HepG2 (cell line): ENCODE measurements around the gene CEP128. TPM values are rescaled to one million over a fixed set of nuclear protein-coding genes. Genes with fewer than 3 reads are reported as not detected.
A peak's percentile ranks its signal among the peaks of the same experiment; 100 is the strongest.

ENCODE experiments used
- ATAC-seq: fragments of 200-7000 bp; cut with Tn5 transposase; 3 replicates; pipeline ENCODE4 v1.9.1; 2020; ENCODE audit warnings: mild to moderate bottlenecking, moderate library complexity
- BruUV-seq: library from RNA; stranded (reverse); fragments of 400-500 nt; replicated peaks from 2 replicates; lab custom pipeline; 2021; lab: Mats Ljungman, UMichigan
- CTCF ChIA-PET: fragments of 300-600 bp; formaldehyde crosslinking; extraction: SDS; loops from one replicate; lab custom pipeline; 2021; ENCODE audit warnings: low total read pairs, inconsistent platforms, low intra/inter-chr PET ratio; lab: Yijun Ruan, JAX
- POLR2A ChIA-PET: fragments of 350-600 bp; sonication (Branson Sonifier 250); formaldehyde crosslinking; loops from one replicate; lab custom pipeline; 2020; ENCODE audit warnings: antibody characterized with exemption, inconsistent platforms; lab: Yijun Ruan, JAX
- DNase-seq: peaks from one replicate; pipeline ENCODE4 v3.0.0-alpha.2; 2015; ENCODE audit warnings: low spot score
- FAIRE-seq: peaks from 3 replicates; lab custom pipeline; 2011; peaks lifted over from hg19 to GRCh38; lab: Jason Lieb, UNC
- H2AFZ ChIP-seq: one replicate; pipeline ENCODE4 v1.6.1; 2011; ENCODE audit warnings: low read length, inconsistent platforms
- H3K27ac ChIP-seq: fragments of 300-600 bp; 3 replicates; pipeline ENCODE4 v1.8.0; 2011; ENCODE audit warnings: mixed run types, mild to moderate bottlenecking, mixed read lengths, low read length, inconsistent platforms; ENCODE audit not compliant: insufficient read depth; ENCODE audit errors: extremely low read length
- H3K27me3 ChIP-seq, 2 experiments: fragments of 200-600 bp in 1 of 2; 2 replicates in 1 of 2; 3 replicates in 1 of 2; pipeline versions ENCODE4 v1.6.0 to v1.8.0; 2011; ENCODE audit warnings: low read length in 2 of 2, mild to moderate bottlenecking in 2 of 2, moderate library complexity in 2 of 2, inconsistent platforms in 1 of 2; ENCODE audit not compliant: insufficient read depth in 2 of 2, control insufficient read depth in 1 of 2
- H3K36me3 ChIP-seq, 2 experiments: fragments of 200-600 bp in 1 of 2; replicated peaks in 1 of 2; 2 replicates in 1 of 2; 3 replicates in 1 of 2; pipeline versions ENCODE4 v1.5.1 to v1.8.0; 2011; ENCODE audit warnings: low read length in 2 of 2, inconsistent platforms in 1 of 2; ENCODE audit not compliant: insufficient read depth in 2 of 2, control insufficient read depth in 1 of 2
- H3K4me1 ChIP-seq: 2 replicates; pipeline ENCODE4 v1.5.1; 2012; ENCODE audit warnings: low read length, inconsistent platforms; ENCODE audit not compliant: insufficient read depth
- H3K4me2 ChIP-seq: 2 replicates; pipeline ENCODE4 v1.6.0; 2011; ENCODE audit warnings: low read depth, low read length, inconsistent platforms
- H3K4me3 ChIP-seq, 3 experiments: fragments of 200-600 bp in 1 of 3; sonication (generic), shearing (Covaris generic) in 1 of 3; replicated peaks in 1 of 3; 2 replicates each; pipeline ENCODE4 v1.5.1; 2011 to 2016; ENCODE audit warnings: low read length in 3 of 3, inconsistent platforms in 2 of 3, low read depth in 2 of 3, mild to moderate bottlenecking in 2 of 3, control low read depth in 1 of 3, mixed read lengths in 1 of 3; ENCODE audit not compliant: insufficient read depth in 1 of 3
- H3K79me2 ChIP-seq: one replicate; pipeline ENCODE4 v1.6.1; 2011; ENCODE audit warnings: low read length, inconsistent platforms; ENCODE audit not compliant: insufficient read depth
- H3K9ac ChIP-seq: 2 replicates; pipeline ENCODE4 v1.6.0; 2011; ENCODE audit warnings: mild to moderate bottlenecking, low read depth, low read length, inconsistent platforms; ENCODE audit not compliant: insufficient read depth
- H3K9me3 ChIP-seq: 2 replicates; pipeline ENCODE4 v1.5.1; 2012; ENCODE audit warnings: mild to moderate bottlenecking, low read length
- H4K20me1 ChIP-seq: 2 replicates; pipeline ENCODE4 v1.6.0; 2011; ENCODE audit warnings: inconsistent platforms, mild to moderate bottlenecking, low read length, moderate library complexity; ENCODE audit not compliant: insufficient read depth
- FOXO1 ChIP-seq: sonication (generic); formaldehyde crosslinking; IDR thresholded peaks from 2 replicates; pipeline ENCODE4 v1.4.0; 2020; ENCODE audit warnings: missing genetic modification reagents
- GABPA ChIP-seq, 2 experiments: IDR thresholded peaks; 2 replicates each; pipeline ENCODE4 v1.6.1; 2011 to 2016; ENCODE audit warnings: low read depth in 2 of 2, low read length in 1 of 2, missing biosample characterization in 1 of 2, missing genetic modification characterization in 1 of 2
- HNF4A ChIP-seq: sonication (generic); formaldehyde crosslinking; IDR thresholded peaks from 2 replicates; pipeline ENCODE4 v1.4.0; 2020; ENCODE audit warnings: missing genetic modification reagents
- NR2C2 ChIP-seq: sonication (generic); formaldehyde crosslinking; IDR thresholded peaks from 2 replicates; pipeline ENCODE4 v1.4.0; 2020; ENCODE audit warnings: missing genetic modification reagents, mild to moderate bottlenecking, moderate library complexity, borderline replicate concordance
- PCBP2 ChIP-seq: fragments of 200-400 bp; formaldehyde crosslinking; optimal IDR thresholded peaks from 2 replicates; pipeline ENCODE3; 2018; ENCODE audit warnings: low read length, low read depth; ENCODE audit not compliant: poor library complexity, severe bottlenecking
- RORA ChIP-seq: sonication (generic); formaldehyde crosslinking; IDR thresholded peaks from 2 replicates; pipeline ENCODE4 v1.5.0; 2020; ENCODE audit warnings: mild to moderate bottlenecking, missing genetic modification reagents, moderate library complexity
- SIX1 ChIP-seq: sonication (generic); formaldehyde crosslinking; IDR thresholded peaks from 2 replicates; pipeline ENCODE4 v1.4.0; 2020; ENCODE audit warnings: missing genetic modification reagents, borderline replicate concordance
- TFAP4 ChIP-seq: sonication (generic); IDR thresholded peaks from 2 replicates; pipeline ENCODE4 v1.6.1; 2016; ENCODE audit warnings: low read depth, borderline replicate concordance
- ZNF251 ChIP-seq: sonication (generic); formaldehyde crosslinking; IDR thresholded peaks from 2 replicates; pipeline ENCODE4 v1.9.0; 2021; ENCODE audit warnings: mild to moderate bottlenecking, missing genetic modification reagents
- ZNF44 ChIP-seq: sonication (generic); formaldehyde crosslinking; IDR thresholded peaks from 2 replicates; pipeline ENCODE4 v1.5.1; 2020; ENCODE audit warnings: mild to moderate bottlenecking, missing genetic modification reagents
- ZNF563 ChIP-seq: sonication (generic); formaldehyde crosslinking; IDR thresholded peaks from 2 replicates; pipeline ENCODE4 v1.8.0; 2022; ENCODE audit warnings: mild to moderate bottlenecking, moderate library complexity, missing genetic modification reagents
- ZNF644 ChIP-seq: IDR thresholded peaks from 2 replicates; pipeline ENCODE4 v1.6.1; 2016; ENCODE audit warnings: low read depth
- ZNF883 ChIP-seq: sonication (generic); formaldehyde crosslinking; IDR thresholded peaks from 2 replicates; pipeline ENCODE4 v1.5.1; 2020; ENCODE audit warnings: mild to moderate bottlenecking, missing genetic modification reagents; ENCODE audit errors: not compliant biosample characterization
- WGBS: methylation state at CpG from one replicate; pipeline ENCODE4 v1.1.6; 2017; ENCODE audit warnings: low lambda C conversion rate; 5-methylcytosine and 5-hydroxymethylcytosine counted together
- in situ Hi-C: cut with HindIII; loops from 2 replicates; pipeline ENCODE4 v1.10.0; 2017; ENCODE audit warnings: low pct_unique_long_range_greater_than_20kb; ENCODE audit not compliant: extremely low pct_ligation_motif_present
- intact Hi-C: fragments of 100-400 bp; cut with micrococcal nuclease; formaldehyde crosslinking; loops from one replicate; pipeline ENCODE4 v1.10.0; 2022; ENCODE audit not compliant: unreplicated experiment
- polyA plus RNA-seq, 8 experiments: library from polyadenylated mRNA; depleted of rRNA in 3 of 8; stranded (reverse) in 7 of 8; unstranded in 1 of 8; fragments of >200 nt; fragmentation: Illumina TruSeq in 4 of 8; extraction: Trizol in 4 of 8; gene quantifications; 2 replicates each; pipeline versions ENCODE4 v1.2.1 to v1.2.3, GENCODE V29; 2011 to 2016; ENCODE audit warnings: low read depth in 4 of 8, missing spikeins in 1 of 8, mixed read lengths in 1 of 8; ENCODE audit not compliant: insufficient read depth in 1 of 8
- total RNA-seq, 5 experiments: library from RNA; depleted of rRNA; stranded (reverse); fragments of >200 nt; fragmentation: Illumina TruSeq; extraction: Trizol; gene quantifications; 2 replicates each; pipeline ENCODE4 v1.2.3, GENCODE V29; 2016; ENCODE audit warnings: low read depth in 1 of 5
- TF ChIP-seq, protein P1 (sequence below): IDR thresholded peaks from 2 replicates; pipeline ENCODE4 v1.6.1; 2016; ENCODE audit warnings: low read depth, borderline replicate concordance
- TF ChIP-seq, protein P2 (sequence below): sonication (generic); formaldehyde crosslinking; IDR thresholded peaks from 2 replicates; pipeline ENCODE4 v1.8.1; 2023; ENCODE audit warnings: missing genetic modification reagents, mild to moderate bottlenecking, borderline replicate concordance

CEP128 gene
- total and polyA plus RNA-seq, 2 of the 13 experiments (the other 11 are each of a cell fraction or from before 2014, with no cell fraction given), result 1.3 to 7.5 TPM

DNA sequence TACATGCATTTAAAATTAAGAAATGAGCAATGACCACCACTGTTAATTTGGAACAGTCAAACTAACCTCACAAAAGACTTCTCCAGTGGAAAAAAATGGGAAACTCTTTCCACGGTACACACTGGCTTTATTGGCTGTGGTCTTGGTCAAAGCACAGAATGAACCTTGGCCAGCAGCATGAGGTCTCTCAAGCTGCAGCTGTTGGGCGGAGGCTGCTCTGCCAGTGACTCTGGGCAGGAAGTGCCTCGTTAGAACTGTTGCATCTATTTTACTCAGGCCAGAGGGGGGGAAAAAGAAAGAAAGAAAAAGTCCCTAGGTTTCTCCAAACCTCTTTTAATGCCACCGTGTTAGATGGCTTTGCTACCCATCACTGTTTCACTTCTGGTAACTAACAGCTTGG lies 450.4 kb downstream of the CEP128 start:
- Histone ChIP-seq H3K4me2 (no peak overlapping the region), H3K27ac (no peak overlapping the region)
- no peak for FAIRE-seq
- DNase-seq, result peak; percentile 20
- TF ChIP-seq HNF4A (CRISPR knock-in tag) (peak; percentile 41), ZNF644 (CRISPR knock-in tag) (0 out of 2 replicates have a peak, but pooled peaks have one; percentile 25), NR2C2 (CRISPR knock-in tag) (no peak), FOXO1 (CRISPR knock-in tag) (no peak), ZNF563 (CRISPR knock-in tag) (peak; percentile 65; the same call in 1 of the 2 replicates)
- TF ChIP-seq, protein P1, sequence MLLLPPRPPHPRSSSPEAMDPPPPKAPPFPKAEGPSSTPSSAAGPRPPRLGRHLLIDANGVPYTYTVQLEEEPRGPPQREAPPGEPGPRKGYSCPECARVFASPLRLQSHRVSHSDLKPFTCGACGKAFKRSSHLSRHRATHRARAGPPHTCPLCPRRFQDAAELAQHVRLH (CRISPR knock-in tag), result no peak
- TF ChIP-seq, all 625 proteins: peak for 3
- in situ Hi-C loops, result no loop called here
- Histone ChIP-seq H3K9ac (no peak overlapping the region), H3K4me1 (peaks cover 7% of the 10 kb centered on the region), H3K4me3 (no peak overlapping the region), H3K36me3 (no peaks in the 10 kb centered on the region), H3K27me3 (no peaks in the 10 kb centered on the region), H3K79me2 (no peaks in the 10 kb centered on the region), H4K20me1 (no peaks in the 10 kb centered on the region), H3K9me3 (no peaks in the 10 kb centered on the region), H2AFZ (no peak overlapping the region)
- WGBS, result 5% methylated on average over 4 of the region's 4 CpGs
- CTCF ChIA-PET, result no interaction called here
- POLR2A ChIA-PET, result no interaction called here
- no TSS peak for BruUV-seq
- ATAC-seq, result peak; percentile 93
- intact Hi-C loops, result no loop called here

GRCh38 chr14:80489513-80489912 lies 452.0 kb downstream of the CEP128 start:
- BruUV-seq, result no TSS peak
- intact Hi-C loops (no loop called here), in situ Hi-C loops (no loop called here)
- no peak for DNase-seq
- ChIA-PET CTCF (no interaction called here), POLR2A (no interaction called here)
- H3K79me2 ChIP-seq, result no peaks in the 10 kb centered on the region
- no peak overlapping the region for H3K9ac ChIP-seq
- no peaks in the 10 kb centered on the region for H3K9me3 ChIP-seq
- H3K36me3 ChIP-seq, result no peaks in the 10 kb centered on the region
- WGBS, result 81% methylated on average over 3 of the region's 3 CpGs
- H4K20me1 ChIP-seq, result no peaks in the 10 kb centered on the region
- FAIRE-seq, result no peak
- H3K27ac ChIP-seq, result no peak overlapping the region
- H3K4me1 ChIP-seq, result peaks cover 7% of the 10 kb centered on the region
- H3K4me2 ChIP-seq, result no peak overlapping the region
- no peaks in the 10 kb centered on the region for H3K27me3 ChIP-seq
- H2AFZ ChIP-seq, result no peak overlapping the region
- ATAC-seq, result no peak
- no peak overlapping the region for H3K4me3 ChIP-seq
- TF ChIP-seq ZNF44 (CRISPR knock-in tag) (no peak), SIX1 (no peak), ZNF883 (CRISPR knock-in tag) (no peak), ZNF251 (CRISPR knock-in tag) (no peak), PCBP2 (no peak), TFAP4 (no peak), RORA (CRISPR knock-in tag) (no peak), GABPA (IDR thresholded peaks at IDR 0.05; ENCODE audit: low read depth, low read length) (no peak), GABPA (CRISPR knock-in tag; IDR thresholded peaks at IDR 0.05; ENCODE audit: low read depth) (no peak)
- TF ChIP-seq, protein P2, sequence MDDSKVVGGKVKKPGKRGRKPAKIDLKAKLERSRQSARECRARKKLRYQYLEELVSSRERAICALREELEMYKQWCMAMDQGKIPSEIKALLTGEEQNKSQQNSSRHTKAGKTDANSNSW (CRISPR knock-in tag), result no peak
